Fibroblast of pulmonary artery (primary cell): ENCODE measurements around the gene NFKBIE.

Experiments used
- DNase-seq: peaks from one replicate; pipeline ENCODE4 v3.0.0-alpha.2; 2010; ENCODE audit warnings: low read depth
- H3K4me3 ChIP-seq: replicated peaks from 2 replicates; pipeline ENCODE4 v1.5.1; 2011; ENCODE audit warnings: low read depth, mild to moderate bottlenecking, control low read depth, low read length, moderate library complexity
- TF ChIP-seq, protein P1 (sequence below): IDR thresholded peaks from 2 replicates; pipeline ENCODE4 v1.5.1; 2011; ENCODE audit warnings: mild to moderate bottlenecking, control low read depth, low read length, inconsistent platforms; ENCODE audit errors: missing control alignments

Gene NFKBIE

GRCh38 chr6:44285552-44286284 lies 20.4 kb upstream of the NFKBIE start:
- peak; percentile 46 for DNase-seq
- TF ChIP-seq, protein P1, sequence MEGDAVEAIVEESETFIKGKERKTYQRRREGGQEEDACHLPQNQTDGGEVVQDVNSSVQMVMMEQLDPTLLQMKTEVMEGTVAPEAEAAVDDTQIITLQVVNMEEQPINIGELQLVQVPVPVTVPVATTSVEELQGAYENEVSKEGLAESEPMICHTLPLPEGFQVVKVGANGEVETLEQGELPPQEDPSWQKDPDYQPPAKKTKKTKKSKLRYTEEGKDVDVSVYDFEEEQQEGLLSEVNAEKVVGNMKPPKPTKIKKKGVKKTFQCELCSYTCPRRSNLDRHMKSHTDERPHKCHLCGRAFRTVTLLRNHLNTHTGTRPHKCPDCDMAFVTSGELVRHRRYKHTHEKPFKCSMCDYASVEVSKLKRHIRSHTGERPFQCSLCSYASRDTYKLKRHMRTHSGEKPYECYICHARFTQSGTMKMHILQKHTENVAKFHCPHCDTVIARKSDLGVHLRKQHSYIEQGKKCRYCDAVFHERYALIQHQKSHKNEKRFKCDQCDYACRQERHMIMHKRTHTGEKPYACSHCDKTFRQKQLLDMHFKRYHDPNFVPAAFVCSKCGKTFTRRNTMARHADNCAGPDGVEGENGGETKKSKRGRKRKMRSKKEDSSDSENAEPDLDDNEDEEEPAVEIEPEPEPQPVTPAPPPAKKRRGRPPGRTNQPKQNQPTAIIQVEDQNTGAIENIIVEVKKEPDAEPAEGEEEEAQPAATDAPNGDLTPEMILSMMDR = no peak
- no peak overlapping the region for H3K4me3 ChIP-seq

- no peak overlapping the region for H3K4me3 ChIP-seq
- DNase-seq = no peak
- TF ChIP-seq, protein P1 = no peak
Measured at GRCh38 chr6:44284867-44285266, 19.5 kb upstream of the NFKBIE start.

GRCh38 chr6:44284121-44284520 lies 18.8 kb upstream of the NFKBIE start:
- TF ChIP-seq, protein P1 = no peak
- DNase-seq = no peak
- H3K4me3 ChIP-seq = no peak overlapping the region

- DNase-seq = no peak
- no peak overlapping the region for H3K4me3 ChIP-seq
- TF ChIP-seq, protein P1 = no peak
Measured at GRCh38 chr6:44278774-44279697, 13.7 kb upstream of the NFKBIE start.

GRCh38 chr6:44278315-44278714 lies 13.0 kb upstream of the NFKBIE start:
- H3K4me3 ChIP-seq = no peak overlapping the region
- DNase-seq = no peak
- TF ChIP-seq, protein P1 = no peak

DNA sequence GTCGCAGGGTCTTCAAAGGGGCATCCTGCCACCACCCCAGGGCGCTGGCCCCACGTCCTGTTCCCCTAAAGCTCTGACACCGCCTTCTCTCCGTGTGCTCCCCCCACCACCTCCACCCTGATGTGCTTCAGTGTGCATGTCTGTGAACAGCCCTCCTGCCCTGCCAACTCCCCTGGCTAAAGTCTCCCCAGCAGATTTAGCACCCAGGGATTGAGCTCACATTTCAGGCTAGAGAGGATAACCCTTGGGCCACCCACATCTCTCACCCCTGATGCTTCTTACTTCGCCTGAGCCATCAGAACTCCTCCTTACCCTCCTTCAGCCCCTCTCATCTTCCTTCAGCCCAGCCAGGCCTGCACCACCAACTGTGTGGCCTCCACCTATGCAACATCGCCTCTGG lies 12.4 kb upstream of the NFKBIE start:
- DNase-seq = no peak
- TF ChIP-seq, protein P1 = no peak
- H3K4me3 ChIP-seq = no peak overlapping the region
